GM19397 (cell line): ENCODE measurements around the gene RAP2A.

Experiments
- ATAC-seq: cut with Tn5 transposase; IDR thresholded peaks from one replicate; pipeline ENCODE4 v1.9.1; 2021; ENCODE audit warnings: mild to moderate bottlenecking, moderate library complexity; ENCODE audit not compliant: unreplicated experiment

The RAP2A gene

GRCh38 chr13:97446448-97446847 lies 12.5 kb downstream of the RAP2A start:
- ATAC-seq, result no peak

- ATAC-seq, result peak; percentile 77
Measured at GRCh38 chr13:97448503-97449251, 14.7 kb downstream of the RAP2A start.

GRCh38 chr13:97454699-97455098 lies 20.7 kb downstream of the RAP2A start:
- ATAC-seq, result no peak

- ATAC-seq, result no peak
Measured at GRCh38 chr13:97456047-97456446, 22.1 kb downstream of the RAP2A start.

GRCh38 chr13:97459215-97459777 lies 25.3 kb downstream of the RAP2A start:
- no peak for ATAC-seq

GRCh38 chr13:97460004-97460775 lies 26.2 kb downstream of the RAP2A start:
- ATAC-seq, result peak; percentile 92

- no peak for ATAC-seq
Measured at GRCh38 chr13:97460853-97461252, 26.9 kb downstream of the RAP2A start.

GRCh38 chr13:97464561-97464960 lies 30.6 kb downstream of the RAP2A start:
- ATAC-seq, result no peak

GRCh38 chr13:97466722-97467121 lies 32.8 kb downstream of the RAP2A start:
- ATAC-seq, result no peak

GRCh38 chr13:97468331-97468730 lies 34.4 kb downstream of the RAP2A start:
- ATAC-seq, result no peak

- ATAC-seq, result no peak
Measured at GRCh38 chr13:97471711-97472110, 37.7 kb downstream of the RAP2A start.

GRCh38 chr13:97474349-97474980 lies 40.5 kb downstream of the RAP2A start:
- no peak for ATAC-seq

GRCh38 chr13:97475011-97475410 lies 41.0 kb downstream of the RAP2A start:
- ATAC-seq, result no peak

GRCh38 chr13:97477844-97478243 lies 43.9 kb downstream of the RAP2A start:
- no peak for ATAC-seq

- ATAC-seq, result no peak
Measured at GRCh38 chr13:97478247-97478646, 44.3 kb downstream of the RAP2A start.

- no peak for ATAC-seq
Measured at GRCh38 chr13:97483465-97483864, 49.5 kb downstream of the RAP2A start.

- ATAC-seq, result no peak
Measured at GRCh38 chr13:97484301-97484700, 50.3 kb downstream of the RAP2A start.

GRCh38 chr13:97485320-97485719 lies 51.4 kb downstream of the RAP2A start:
- ATAC-seq, result no peak

GRCh38 chr13:97490702-97491307 lies 56.8 kb downstream of the RAP2A start:
- no peak for ATAC-seq

- no peak for ATAC-seq
Measured at GRCh38 chr13:97491452-97491851, 57.5 kb downstream of the RAP2A start.

- no peak for ATAC-seq
Measured at GRCh38 chr13:97492257-97492656, 58.3 kb downstream of the RAP2A start.
